SK-N-MC (cell line): ENCODE data around the gene EIF2S2.

Experiments used
- EZH2 ChIP-seq: fragments of 200-600 bp; sonication (generic); IDR thresholded peaks from one replicate; pipeline ENCODE4 v1.6.1; 2017; ENCODE audit warnings: antibody characterized with exemption
- FOXP2 ChIP-seq: optimal IDR thresholded peaks from 2 replicates; pipeline ENCODE3; 2011; ENCODE audit warnings: mild to moderate bottlenecking, moderate library complexity; ENCODE audit not compliant: insufficient read depth; ENCODE audit errors: extremely low read length, control extremely low read depth
- POLR2AphosphoS5 ChIP-seq: IDR thresholded peaks from 2 replicates; pipeline ENCODE4 v1.6.1; 2012; ENCODE audit warnings: mild to moderate bottlenecking, low read depth, low read length, borderline replicate concordance

DNA sequence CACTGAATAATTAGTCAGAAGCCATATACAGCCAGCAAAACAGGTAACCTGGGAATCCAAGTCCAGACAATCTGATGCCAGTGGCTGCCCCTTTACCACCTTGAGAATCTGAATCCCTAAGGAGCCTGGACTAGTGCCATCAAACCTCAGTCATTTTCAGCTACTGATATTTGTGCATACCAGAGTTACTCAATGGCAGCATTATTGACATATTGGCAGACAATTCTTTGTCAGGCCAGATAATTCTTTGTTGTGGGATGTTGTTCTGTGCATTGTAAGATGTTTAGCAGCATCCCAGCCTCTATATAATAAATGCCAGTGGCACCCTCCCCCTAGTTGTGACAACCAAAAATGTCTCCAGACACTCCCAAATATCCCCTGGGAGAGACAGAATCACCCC, 3.2 kb upstream of the EIF2S2 start:
- TF ChIP-seq EZH2 (no peak), FOXP2 (no peak), POLR2AphosphoS5 (no peak)
